GM19351 (cell line): Measurements from ENCODE around the gene PCGF3.
"Not testable (repeated sequence)": the region's sequence is repeated elsewhere in the genome, so short reads cannot be mapped to it uniquely, and the experiment has no call there.

ENCODE experiments used
- ATAC-seq: cut with Tn5 transposase; IDR thresholded peaks from one replicate; pipeline ENCODE4 v1.9.1; 2021; ENCODE audit warnings: mild to moderate bottlenecking, moderate library complexity; ENCODE audit not compliant: unreplicated experiment

The PCGF3 gene

GRCh38 chr4:777520-778262, 72.1 kb downstream of the PCGF3 start:
- no peak for ATAC-seq

- no peak for ATAC-seq
Measured at GRCh38 chr4:779555-779954, 73.9 kb downstream of the PCGF3 start.

GRCh38 chr4:780255-780654, 74.6 kb downstream of the PCGF3 start:
- not testable (repeated sequence) for ATAC-seq

GRCh38 chr4:780716-781492, 75.3 kb downstream of the PCGF3 start:
- ATAC-seq: no peak

GRCh38 chr4:781493-782216, 76.0 kb downstream of the PCGF3 start:
- peak; percentile 90 for ATAC-seq

GRCh38 chr4:784401-785331, 79.0 kb downstream of the PCGF3 start:
- ATAC-seq: no peak

- ATAC-seq: no peak
Measured at GRCh38 chr4:785332-786073, 79.9 kb downstream of the PCGF3 start.

GRCh38 chr4:786074-786741, 80.6 kb downstream of the PCGF3 start:
- ATAC-seq: no peak

GRCh38 chr4:786861-787300, 81.2 kb downstream of the PCGF3 start:
- ATAC-seq: no peak

GRCh38 chr4:787561-787981, 81.9 kb downstream of the PCGF3 start:
- ATAC-seq: no peak

GRCh38 chr4:788006-788635, 82.5 kb downstream of the PCGF3 start:
- ATAC-seq: no peak

GRCh38 chr4:788636-789297, 83.1 kb downstream of the PCGF3 start:
- no peak for ATAC-seq

- no peak for ATAC-seq
Measured at GRCh38 chr4:789571-790465, 84.2 kb downstream of the PCGF3 start.

- no peak for ATAC-seq
Measured at GRCh38 chr4:790466-790820, 84.8 kb downstream of the PCGF3 start.

- no peak for ATAC-seq
Measured at GRCh38 chr4:791252-791897, 85.7 kb downstream of the PCGF3 start.

GRCh38 chr4:791898-792625, 86.4 kb downstream of the PCGF3 start:
- ATAC-seq: no peak
